Progenitor cell of endocrine pancreas (in vitro differentiated cells): ENCODE data around the gene MPP7. TPM values are rescaled to one million over a fixed set of nuclear protein-coding genes. Genes with fewer than 3 reads are reported as not detected.
A peak's percentile ranks its signal among the peaks of the same experiment; 100 is the strongest.

ENCODE experiments used
- DNase-seq: peaks from one replicate; pipeline ENCODE4 v3.0.0; 2021; ENCODE audit warnings: low spot score; ENCODE audit not compliant: unreplicated experiment
- H3K27ac Mint-ChIP-seq: 2 replicates; pipeline ENCODE4 v1.8.0; 2021; ENCODE audit warnings: mild to moderate bottlenecking, moderate library complexity, mixed read lengths
- H3K27me3 Mint-ChIP-seq: 2 replicates; pipeline ENCODE4 v1.8.0; 2021; ENCODE audit warnings: mixed read lengths
- H3K36me3 Mint-ChIP-seq: 2 replicates; pipeline ENCODE4 v1.8.0; 2022; ENCODE audit warnings: mixed read lengths; ENCODE audit not compliant: insufficient read depth
- H3K4me1 Mint-ChIP-seq: 2 replicates; pipeline ENCODE4 v1.8.0; 2021; ENCODE audit warnings: low read depth, mixed read lengths
- H3K4me3 Mint-ChIP-seq: 2 replicates; pipeline ENCODE4 v1.8.0; 2021; ENCODE audit warnings: low read depth, mild to moderate bottlenecking, moderate library complexity, mixed read lengths
- H3K9me3 Mint-ChIP-seq: 2 replicates; pipeline ENCODE4 v1.8.0; 2021; ENCODE audit warnings: low read depth, mixed read lengths
- total RNA-seq: library from RNA; stranded (reverse); gene quantifications from 2 replicates; pipeline ENCODE4 v1.2.1, GENCODE V29; 2021
- TF ChIP-seq, protein P1 (sequence below): fragments of 200-600 bp; sonication (generic); IDR thresholded peaks from one replicate; pipeline ENCODE4 v1.5.0; 2021; ENCODE audit warnings: antibody characterized with exemption, mild to moderate bottlenecking; ENCODE audit not compliant: unreplicated experiment

MPP7 gene
- total RNA-seq, 1 donor from 2014 or later, result 17.5 TPM

DNA sequence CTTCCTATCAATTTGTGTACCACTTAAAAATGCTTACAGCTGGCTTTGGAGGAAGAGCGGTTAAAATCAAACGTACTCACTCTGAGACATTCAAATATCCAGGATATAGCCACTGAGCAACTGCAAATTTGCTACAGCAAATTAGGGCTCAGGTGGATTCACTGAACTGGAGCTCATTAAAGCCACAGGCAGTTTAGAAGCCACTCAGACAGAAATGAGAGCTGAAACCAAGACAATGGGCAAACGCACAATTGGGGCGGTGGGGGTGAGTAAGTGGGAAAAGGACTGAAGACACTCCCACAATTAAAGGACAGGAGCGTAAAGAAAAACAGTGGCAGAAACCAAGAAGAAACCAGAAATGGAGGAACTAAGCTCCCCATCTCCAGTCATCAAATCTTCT, 20.5 kb downstream of the MPP7 start:
- H3K27ac Mint-ChIP-seq, result peak overlapping the region; percentile 86
- peaks cover 28% of the 10 kb centered on the region for H3K4me1 Mint-ChIP-seq
- no peak for DNase-seq
- H3K36me3 Mint-ChIP-seq, result no peaks in the 10 kb centered on the region
- no peak overlapping the region for H3K4me3 Mint-ChIP-seq
- no peaks in the 10 kb centered on the region for H3K9me3 Mint-ChIP-seq
- H3K27me3 Mint-ChIP-seq, result no peaks in the 10 kb centered on the region
- TF ChIP-seq, protein P1, sequence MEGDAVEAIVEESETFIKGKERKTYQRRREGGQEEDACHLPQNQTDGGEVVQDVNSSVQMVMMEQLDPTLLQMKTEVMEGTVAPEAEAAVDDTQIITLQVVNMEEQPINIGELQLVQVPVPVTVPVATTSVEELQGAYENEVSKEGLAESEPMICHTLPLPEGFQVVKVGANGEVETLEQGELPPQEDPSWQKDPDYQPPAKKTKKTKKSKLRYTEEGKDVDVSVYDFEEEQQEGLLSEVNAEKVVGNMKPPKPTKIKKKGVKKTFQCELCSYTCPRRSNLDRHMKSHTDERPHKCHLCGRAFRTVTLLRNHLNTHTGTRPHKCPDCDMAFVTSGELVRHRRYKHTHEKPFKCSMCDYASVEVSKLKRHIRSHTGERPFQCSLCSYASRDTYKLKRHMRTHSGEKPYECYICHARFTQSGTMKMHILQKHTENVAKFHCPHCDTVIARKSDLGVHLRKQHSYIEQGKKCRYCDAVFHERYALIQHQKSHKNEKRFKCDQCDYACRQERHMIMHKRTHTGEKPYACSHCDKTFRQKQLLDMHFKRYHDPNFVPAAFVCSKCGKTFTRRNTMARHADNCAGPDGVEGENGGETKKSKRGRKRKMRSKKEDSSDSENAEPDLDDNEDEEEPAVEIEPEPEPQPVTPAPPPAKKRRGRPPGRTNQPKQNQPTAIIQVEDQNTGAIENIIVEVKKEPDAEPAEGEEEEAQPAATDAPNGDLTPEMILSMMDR, result no peak

DNA sequence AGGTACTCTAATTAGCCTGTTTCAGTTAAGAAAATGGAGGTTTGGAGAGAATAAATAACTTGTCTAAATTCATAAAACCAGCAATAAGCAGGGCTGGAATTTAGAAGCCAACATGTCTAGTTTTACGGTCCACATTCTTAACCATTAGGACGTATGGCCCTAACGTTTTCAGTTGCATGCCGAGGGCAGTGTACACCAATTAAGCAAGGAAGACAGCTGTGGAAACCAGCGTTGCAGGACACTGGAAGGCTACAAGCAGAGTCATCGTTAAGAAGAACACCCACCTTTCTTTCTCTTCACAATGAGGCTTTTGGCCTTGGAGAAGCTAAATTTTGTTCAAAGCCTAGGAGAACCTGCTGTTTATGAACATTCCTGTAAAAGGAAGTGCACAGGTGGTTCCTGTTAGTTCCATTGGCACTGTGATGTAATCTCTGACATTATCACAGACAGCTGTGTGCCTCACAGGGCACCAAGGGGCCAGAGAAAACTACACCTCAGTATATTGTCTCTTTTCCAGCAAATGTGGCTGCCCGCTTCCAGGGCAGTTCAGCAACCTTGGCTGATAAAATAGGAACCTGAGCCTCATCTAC, 21.0 kb downstream of the MPP7 start:
- Mint-ChIP-seq H3K27me3 (no peaks in the 10 kb centered on the region), H3K27ac (peak overlapping the region; percentile 86), H3K9me3 (no peaks in the 10 kb centered on the region), H3K4me3 (no peak overlapping the region), H3K36me3 (no peaks in the 10 kb centered on the region), H3K4me1 (peaks cover 29% of the 10 kb centered on the region)
- TF ChIP-seq, protein P1, result no peak
- DNase-seq, result no peak

DNA sequence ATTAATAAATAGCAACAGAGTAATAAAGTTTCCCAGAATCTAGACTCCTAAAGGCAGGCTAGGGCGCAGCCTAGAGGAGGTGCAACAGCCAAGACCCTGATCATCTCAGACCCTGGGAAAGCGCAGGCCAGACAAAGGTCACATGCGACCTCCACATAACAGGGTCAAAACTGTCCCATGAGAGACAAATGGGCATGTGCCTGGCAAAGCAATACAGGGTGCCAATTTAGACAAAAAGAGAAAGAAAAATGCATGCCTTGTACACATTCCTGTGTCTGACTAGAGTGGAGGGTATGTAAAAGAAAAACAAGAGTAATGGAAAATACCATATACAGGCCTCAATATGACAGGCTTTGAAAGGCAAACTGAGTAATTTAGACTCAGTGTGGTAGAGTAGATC, 22.2 kb downstream of the MPP7 start:
- Mint-ChIP-seq H3K27me3 (no peaks in the 10 kb centered on the region), H3K27ac (peak overlapping the region; percentile 46), H3K4me3 (no peak overlapping the region), H3K4me1 (peaks cover 35% of the 10 kb centered on the region), H3K9me3 (no peaks in the 10 kb centered on the region), H3K36me3 (no peaks in the 10 kb centered on the region)
- TF ChIP-seq, protein P1, result no peak
- DNase-seq, result no peak

DNA sequence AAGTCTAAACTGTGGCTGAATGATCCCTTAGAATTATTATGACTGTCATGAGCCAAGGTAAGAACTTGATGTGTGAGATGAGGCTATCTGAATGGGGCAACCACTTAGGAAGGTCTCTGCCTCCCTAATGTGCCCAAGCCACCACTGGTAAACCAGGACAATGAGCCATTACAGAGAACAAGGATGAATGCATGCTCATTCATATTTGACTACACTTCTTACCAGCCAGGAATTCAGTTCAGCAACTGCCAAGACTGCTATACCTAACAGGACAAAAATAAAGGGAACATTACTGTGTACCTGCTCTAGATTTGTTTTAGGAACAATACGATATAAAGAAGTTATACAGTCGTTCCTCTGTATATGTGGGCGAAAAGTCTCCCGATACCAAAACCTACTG, 23.0 kb downstream of the MPP7 start:
- no peaks in the 10 kb centered on the region for H3K27me3 Mint-ChIP-seq
- no peak overlapping the region for H3K27ac Mint-ChIP-seq
- no peak overlapping the region for H3K4me3 Mint-ChIP-seq
- no peaks in the 10 kb centered on the region for H3K36me3 Mint-ChIP-seq
- DNase-seq, result no peak
- H3K4me1 Mint-ChIP-seq, result peaks cover 30% of the 10 kb centered on the region
- no peaks in the 10 kb centered on the region for H3K9me3 Mint-ChIP-seq
- TF ChIP-seq, protein P1, result no peak

DNA sequence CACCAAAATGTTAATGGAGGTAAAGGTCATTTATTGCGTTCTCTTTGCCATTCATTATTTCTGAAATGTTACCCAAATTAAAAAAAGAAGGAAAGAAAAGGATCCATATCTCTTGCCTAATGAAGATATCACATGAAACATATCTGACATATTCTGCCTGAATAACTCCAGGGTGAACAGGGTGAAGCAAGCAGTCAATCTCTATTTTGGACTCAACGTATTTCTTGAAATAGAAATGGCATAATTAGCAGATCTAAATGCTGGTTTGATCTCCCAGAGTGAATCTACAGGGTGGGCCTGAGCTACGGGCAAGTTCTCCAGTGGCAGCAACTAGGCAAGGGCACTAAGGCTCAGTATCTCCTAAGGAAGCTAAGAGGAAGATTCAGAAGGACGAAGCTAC, 24.0 kb downstream of the MPP7 start:
- Mint-ChIP-seq H3K4me3 (no peak overlapping the region), H3K9me3 (no peaks in the 10 kb centered on the region), H3K4me1 (peaks cover 20% of the 10 kb centered on the region), H3K27me3 (no peaks in the 10 kb centered on the region), H3K36me3 (no peaks in the 10 kb centered on the region), H3K27ac (no peak overlapping the region)
- DNase-seq, result no peak
- TF ChIP-seq, protein P1, result no peak
